Endometrial microvascular endothelial cells (primary cell): ENCODE measurements around the gene TRABD2B. TPM values are rescaled to one million over a fixed set of nuclear protein-coding genes. Genes with fewer than 3 reads are reported as not detected.

Source experiments
- in situ Hi-C: cut with HindIII; loops from 2 replicates; pipeline ENCODE4 v1.10.0; 2017; ENCODE audit warnings: low sequenced_read_pairs, low pct_unique_long_range_greater_than_20kb; ENCODE audit errors: inconsistent ontology term
- total RNA-seq: library from RNA; depleted of rRNA; stranded (reverse); fragments of >200 nt; gene quantifications from one replicate; pipeline ENCODE4 v1.2.3, GENCODE V29; 2015; ENCODE audit errors: inconsistent ontology term

Gene TRABD2B
- total RNA-seq, 1 donor from 2014 or later = not detected

- in situ Hi-C loops = no loop called here
Measured at GRCh38 chr1:47919113-47919833, 77.9 kb downstream of the TRABD2B start.

GRCh38 chr1:47918257-47918867, 78.8 kb downstream of the TRABD2B start:
- in situ Hi-C loops = no loop called here

DNA sequence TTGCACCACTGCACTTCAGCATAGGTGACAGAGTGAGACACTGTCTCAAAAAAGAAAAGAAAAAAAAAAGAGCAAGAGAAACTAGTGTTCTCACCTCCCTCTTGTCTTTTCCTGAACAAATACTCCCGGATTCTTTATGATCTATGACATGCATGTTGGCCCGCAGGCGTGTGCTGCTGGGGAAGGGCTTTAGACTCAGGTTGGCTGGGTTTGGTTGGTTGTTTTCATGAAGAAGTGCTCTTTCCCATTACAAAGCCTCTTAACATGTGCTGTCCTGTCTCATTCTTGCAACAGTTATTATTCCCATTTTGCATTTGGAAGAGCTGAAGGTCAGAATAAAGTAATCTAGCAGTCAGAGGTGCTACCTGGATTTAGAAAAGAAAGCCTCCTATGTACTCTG, 79.5 kb downstream of the TRABD2B start:
- in situ Hi-C loops = no loop called here

DNA sequence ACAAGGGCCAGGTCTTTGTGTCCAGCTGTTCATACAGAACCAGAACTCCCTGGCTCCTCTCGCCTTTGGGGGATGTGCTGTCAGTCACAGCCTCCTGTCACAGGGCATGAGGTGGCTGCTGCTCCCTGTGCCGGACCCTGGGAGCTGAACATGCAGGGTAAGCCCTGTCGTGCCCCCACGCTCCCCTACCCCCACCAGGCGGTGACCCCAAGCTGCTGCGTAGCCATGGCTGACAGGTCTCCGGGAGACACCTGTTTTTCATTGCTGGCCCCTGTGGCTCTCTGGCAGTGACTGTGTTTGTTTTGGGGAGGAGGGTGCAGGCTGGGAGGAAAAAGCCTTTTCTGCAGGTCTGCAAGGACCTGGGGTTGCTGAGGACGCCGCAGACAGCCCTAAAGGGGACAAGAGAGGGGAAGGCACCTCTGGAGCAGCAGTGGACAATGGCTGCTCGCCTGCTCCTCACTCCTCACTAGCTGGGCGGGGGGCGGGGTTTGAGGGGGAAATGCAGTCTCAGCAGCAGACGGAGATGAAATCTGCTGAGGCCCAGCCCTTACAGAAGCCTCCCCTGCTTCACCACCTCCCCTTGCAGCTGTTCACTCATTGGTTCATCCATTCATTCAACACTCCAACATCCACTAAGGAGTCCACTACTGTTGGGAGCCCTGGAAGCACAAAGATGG, 81.4 kb downstream of the TRABD2B start:
- in situ Hi-C loops = no loop called here

DNA sequence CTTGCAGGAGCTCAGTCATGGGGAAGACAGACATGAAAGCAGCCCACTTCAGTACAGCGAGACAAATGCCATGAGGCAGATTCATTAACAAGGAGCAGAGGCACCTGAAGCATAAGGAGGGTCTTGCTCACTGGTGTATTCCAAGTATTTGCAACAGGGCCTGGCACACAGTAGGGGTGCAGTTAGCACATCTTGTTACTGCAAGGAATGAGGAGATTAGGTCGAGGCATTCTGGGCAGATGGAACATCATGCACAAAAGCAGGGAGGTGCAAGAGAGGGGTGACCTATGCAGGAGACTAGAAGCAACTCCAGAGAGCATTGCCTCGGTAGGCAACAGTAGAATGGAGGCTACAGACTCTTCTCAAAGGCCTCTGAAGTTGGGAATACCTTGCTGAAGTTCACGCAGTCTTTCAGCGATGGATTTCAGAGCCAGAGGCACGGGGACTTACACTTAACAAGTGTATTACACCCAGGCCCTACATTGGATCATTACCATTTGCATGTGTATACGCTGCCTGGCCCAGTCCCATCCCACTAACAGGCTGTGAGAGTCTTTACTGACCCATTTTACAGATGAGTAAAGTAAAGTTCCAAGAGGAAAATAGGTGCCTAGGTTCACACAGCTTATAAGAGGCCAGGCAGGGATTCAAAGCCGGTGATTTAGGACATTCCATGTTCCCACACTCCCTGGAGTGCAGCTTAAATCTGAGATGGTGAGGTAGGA, 82.1 kb downstream of the TRABD2B start:
- in situ Hi-C loops = no loop called here

DNA sequence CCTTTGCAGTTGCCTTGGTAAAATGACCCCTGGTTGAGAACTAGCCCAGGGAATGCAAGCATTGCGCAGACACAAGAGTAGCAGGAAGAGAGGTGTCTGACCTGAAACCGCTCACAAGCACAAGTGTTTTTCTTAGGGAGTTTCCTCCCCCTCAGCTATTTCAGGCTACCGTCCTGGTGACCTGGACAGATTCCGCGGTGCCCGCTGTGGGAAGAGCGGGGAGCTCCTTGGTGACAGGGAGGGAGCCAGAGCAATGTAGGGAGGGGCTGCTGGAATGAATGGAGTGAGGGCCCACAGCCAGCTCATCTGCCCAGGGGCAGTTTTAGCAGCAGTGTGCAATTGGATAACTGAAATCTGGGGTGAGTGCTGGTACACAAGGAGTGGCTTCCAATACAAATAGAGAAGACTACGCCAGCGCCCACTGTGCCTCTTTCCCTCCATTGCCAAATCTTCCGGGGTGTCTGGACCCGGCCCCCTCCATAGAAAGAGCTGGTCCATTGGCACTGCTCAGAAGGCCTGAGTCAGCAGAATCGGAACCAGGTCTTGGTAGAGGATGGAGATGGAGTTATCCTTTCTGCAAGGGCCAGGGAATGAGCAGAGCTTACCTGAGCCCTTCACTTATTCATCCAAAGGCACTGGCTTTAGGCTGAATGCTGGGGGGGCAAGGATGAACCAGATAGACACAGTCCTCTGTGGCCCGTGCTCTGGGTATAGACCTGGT, 82.8 kb downstream of the TRABD2B start:
- in situ Hi-C loops = no loop called here

- in situ Hi-C loops = no loop called here
Measured at GRCh38 chr1:47913225-47913823, 83.9 kb downstream of the TRABD2B start.

DNA sequence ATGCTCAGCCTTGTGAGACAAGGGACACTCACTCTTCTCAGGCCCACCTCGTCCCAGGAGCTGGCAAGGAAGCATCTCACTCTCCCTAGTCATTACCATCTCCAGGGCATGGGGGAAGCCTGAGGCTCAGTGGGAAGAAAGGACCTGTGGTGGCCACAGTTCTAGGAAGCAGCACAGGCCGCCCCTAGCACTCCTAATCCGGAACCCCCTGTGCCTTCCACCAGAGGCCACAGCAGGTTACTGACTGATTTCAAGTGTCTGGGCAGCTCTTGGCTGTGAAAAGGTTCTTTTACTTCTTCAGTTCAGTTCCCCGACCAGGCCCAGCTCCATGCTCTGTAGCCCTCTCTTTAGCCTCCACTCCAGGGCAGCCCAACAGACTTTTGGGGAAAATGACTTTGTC, 84.4 kb downstream of the TRABD2B start:
- in situ Hi-C loops = no loop called here

DNA sequence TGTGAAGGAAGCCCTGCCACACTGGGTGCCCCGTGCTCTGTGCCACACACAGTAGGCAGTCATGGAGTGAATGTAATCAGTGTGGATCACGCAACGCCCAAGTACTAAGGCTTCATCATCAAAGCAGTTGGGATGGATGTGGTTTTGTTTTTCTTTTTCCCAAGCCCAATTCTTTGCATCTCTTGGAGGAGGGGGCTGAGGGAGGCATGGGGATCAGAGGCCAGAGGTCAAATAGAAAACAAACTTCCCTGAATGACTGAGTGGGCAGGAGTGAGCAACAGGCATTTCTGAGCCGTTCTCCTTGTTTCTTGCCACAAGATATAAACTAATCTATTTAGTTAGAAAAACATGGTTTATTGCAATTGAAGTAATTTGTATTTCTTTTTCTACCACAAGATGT, 85.3 kb downstream of the TRABD2B start:
- in situ Hi-C loops = no loop called here

DNA sequence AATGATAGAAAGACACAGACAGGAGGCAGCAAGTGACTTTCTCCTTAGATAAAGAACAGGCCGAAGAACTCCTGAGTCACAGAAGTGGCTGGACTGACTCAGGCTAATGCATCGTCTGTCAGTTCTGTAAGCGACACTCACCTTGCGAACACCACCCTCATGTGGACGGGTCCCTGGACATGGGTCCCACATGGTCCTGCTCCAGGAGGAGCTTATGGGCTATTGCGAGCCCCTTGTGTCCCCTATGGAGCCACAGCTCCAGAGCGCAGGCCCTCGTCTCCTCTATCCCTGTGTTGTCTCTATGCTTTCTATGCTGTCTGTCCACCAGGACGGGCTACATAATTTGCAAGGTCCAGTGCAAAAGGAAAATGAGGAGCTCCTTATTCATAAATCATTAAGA, 85.8 kb downstream of the TRABD2B start:
- in situ Hi-C loops = no loop called here

- in situ Hi-C loops = no loop called here
Measured at GRCh38 chr1:47908258-47908657, 88.9 kb downstream of the TRABD2B start.

GRCh38 chr1:47907177-47907528, 90.0 kb downstream of the TRABD2B start:
- in situ Hi-C loops = no loop called here

DNA sequence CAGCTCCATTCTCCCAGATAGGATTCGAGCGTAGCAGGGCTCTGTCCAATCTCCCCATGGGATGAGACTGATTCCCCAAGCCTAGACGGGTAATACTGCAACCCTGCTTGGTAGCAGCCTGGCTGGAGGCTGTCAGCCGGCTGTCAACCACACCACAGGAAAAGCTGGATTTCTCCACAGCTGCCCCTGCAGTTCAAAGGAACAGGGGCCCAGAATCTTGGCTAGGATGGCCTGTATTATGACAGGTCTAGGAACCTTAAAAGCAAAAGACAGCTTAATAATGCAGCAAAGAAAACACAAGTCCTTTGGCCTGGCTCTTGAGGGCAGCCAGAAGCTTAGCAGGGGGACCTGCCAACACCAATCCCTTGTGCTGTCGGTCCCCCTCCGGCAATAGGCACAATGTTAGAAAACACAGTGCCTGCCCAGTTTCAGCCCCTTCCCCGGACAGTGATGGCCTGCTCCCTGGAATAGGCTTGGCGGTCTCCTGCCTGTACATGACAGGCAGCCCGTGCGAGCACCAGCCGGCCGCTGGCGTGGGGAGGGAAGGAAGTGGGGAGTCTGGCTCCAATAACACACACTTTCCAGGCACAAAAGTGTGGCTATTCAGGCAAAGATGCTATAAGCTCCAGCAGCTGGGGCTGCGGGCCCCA, 90.5 kb downstream of the TRABD2B start:
- in situ Hi-C loops = no loop called here

DNA sequence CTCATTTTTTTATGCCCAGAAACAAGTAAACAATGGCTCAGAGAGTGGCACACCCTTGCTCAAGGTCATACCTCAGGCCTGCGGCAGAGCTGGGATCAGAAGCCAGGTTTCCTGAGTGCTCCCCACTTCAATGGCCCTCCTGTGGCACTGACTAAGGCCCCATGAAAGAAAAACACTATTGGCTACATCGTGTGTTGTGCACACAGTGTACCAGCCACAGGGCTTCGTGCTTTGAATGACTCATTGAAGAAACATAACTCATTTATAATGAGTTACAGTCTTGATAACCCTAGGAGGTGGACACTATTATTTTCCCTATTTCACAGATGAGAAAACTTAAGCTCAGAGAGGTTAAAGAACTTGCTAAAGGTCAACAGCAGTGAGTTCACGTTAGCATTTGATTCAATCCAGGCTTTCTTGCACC, 91.2 kb downstream of the TRABD2B start:
- in situ Hi-C loops = no loop called here

- in situ Hi-C loops = no loop called here
Measured at GRCh38 chr1:47903723-47904122, 93.5 kb downstream of the TRABD2B start.

DNA sequence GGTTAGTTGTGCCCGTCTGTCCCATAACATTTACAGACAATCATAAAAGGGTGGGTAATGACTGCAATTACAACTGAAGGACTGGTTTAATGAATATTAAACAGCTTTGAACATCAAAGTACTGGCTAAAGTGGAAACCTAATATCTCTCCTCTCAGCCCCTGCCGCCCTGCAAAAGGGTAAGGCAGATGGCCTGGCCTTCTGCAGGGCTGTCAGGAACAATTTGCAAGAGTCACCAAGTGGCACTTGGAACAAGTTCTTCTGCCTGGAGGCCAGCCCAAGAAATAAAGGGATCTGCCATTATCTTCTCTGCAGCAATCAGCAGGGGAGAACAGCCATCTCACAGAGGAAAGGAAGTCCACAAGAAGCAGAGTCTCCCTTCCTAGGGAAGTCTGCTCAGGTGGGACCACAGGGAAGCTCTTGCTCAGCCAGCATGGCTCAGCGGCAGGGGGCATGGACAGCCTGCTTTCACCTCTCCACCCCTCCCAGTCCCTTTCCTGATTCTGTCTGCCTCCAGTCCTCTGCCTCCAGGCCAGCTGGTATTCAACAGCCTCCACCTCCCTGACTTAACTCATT, 96.1 kb downstream of the TRABD2B start:
- in situ Hi-C loops = no loop called here

DNA sequence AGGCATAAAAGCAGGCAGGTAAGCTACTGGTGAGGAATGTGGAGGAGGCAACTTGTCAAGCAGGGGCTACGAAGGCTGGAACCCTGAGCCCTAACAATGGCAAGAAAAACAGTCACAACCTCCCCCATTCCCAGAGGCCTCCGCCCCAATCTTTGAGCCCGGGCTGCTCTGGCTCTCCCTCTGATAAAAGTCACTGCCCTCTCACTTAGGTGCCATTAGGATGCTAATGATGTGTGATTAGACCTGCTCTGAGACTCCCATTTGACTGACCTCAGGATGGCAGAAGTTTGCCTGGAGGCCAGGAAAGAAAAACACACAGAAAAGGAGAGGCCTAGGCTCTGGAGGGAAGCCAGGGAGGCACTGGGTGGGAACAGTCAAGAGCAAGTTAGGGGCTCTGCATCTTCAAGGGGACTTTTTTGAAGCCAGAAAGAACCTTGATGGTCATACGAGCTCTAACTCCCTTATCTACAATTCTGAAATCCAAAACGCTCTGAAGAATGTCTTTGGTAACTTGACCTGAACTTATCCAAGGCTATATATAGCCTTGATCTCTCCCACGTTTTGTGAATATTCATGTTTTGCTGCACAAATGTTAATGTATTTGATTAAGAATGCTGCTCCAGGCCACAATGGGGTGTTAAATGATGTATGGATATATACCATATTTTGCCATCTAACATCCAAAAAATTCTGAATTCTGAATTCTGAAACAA, 98.9 kb downstream of the TRABD2B start:
- in situ Hi-C loops = no loop called here
